Epithelial cell of esophagus (primary cell): ENCODE data around the gene UPF1.

Experiments used
- DNase-seq: peaks from one replicate; pipeline ENCODE4 v3.0.0; 2010; ENCODE audit warnings: low read depth
- H3K4me3 ChIP-seq: 2 replicates; pipeline ENCODE4 v1.5.1; 2011; ENCODE audit warnings: mild to moderate bottlenecking, low read length, control low read depth
- CTCF ChIP-seq: IDR thresholded peaks from 2 replicates; pipeline ENCODE4 v1.5.1; 2011; ENCODE audit warnings: low read depth, mild to moderate bottlenecking, low read length, control low read depth, inconsistent platforms; ENCODE audit not compliant: insufficient read depth; ENCODE audit errors: missing control alignments

Gene UPF1

DNA sequence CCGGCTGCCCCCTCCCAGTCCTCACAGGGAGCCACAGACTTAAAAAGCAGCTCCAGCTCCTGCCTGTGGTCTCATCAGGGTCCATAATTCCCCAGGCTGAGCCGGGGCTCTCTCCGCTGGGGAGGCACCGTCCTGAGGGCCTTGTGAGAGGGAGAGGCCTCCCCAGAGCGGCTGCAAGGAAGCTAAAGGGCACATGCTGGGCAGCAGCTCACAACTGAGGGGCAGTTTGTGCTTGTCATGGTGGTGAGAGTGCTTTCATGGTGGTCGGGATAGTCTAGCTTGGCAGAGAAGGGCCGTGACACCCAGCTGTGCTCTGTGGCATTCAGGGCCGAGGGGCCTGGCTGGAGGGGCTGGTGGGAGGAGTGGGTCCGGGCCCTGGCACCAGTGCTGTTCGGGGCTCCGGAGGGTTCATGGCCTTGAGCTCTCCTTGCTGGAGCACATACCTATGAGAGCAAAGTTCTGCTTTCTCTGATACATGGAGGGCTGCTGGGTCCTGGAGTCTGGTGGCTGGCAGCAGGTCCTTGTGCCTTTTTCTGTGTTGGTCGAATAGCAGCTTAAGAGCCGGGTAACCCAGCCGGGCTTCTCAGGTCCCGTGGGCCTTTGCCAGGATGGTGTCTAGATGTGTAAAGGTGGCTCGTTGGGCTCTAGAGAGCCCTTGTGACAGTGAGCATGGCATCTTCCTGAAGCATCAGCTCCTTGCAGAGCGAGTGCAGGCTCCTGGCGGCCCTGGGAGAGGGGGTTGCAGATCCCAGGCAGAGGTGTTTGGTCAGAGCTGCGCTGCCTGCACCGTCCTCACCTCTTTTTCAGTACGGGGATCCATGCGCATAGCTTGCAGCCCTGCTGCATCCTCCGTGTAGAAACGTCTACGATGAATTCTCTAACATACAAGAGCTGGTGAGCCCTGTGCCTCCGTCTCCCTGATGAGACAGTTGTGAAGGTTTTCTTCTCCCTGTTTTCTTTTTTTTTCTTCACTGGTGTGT is 8.8 kb downstream of the UPF1 start:
- no peak for DNase-seq
- TF ChIP-seq CTCF: no peak
- no peak overlapping the region for H3K4me3 ChIP-seq

DNA sequence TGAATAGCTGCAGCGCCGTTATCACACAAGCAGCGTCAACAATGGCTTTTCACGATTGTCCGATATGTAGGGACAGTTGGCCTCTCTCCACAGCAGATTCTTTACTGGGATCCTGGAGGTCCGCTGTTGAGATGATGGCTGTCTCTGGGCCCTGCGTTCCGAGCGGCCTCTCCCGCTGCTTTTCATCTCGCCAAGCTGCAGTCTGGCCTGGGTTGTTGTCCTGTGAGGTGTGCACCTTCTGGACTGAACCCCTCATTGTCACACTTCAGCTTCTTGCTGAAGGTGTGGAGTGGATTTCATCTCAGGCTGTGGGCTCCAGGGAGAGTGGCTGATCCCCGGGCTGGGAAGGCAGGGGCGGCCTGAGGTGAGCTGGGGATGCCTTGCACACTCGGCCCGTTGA is 9.6 kb downstream of the UPF1 start:
- no peak overlapping the region for H3K4me3 ChIP-seq
- no peak for DNase-seq
- TF ChIP-seq CTCF: no peak

GRCh38 chr19:18842166-18842565 is 10.4 kb downstream of the UPF1 start:
- no peak overlapping the region for H3K4me3 ChIP-seq
- TF ChIP-seq CTCF: no peak
- DNase-seq: no peak

DNA sequence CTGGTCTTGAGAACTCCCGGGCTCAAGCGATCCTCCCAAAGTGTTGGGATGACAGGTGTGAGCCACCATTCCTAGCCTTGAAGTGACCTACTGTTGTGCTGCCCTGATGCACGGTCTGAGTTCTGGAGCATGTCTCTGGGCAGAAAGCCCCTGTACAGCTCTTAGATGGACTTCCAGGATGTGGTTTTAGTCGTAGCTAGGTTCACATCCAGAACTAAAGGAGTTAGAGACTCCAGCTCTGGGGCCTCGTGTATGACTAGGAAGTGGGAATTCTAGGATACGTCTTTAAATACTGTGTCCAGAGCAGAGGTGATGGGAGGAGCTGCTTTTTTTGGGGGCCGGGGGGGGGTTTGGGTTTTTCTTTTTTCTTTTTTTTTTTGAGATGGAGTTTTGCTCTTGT is 12.2 kb downstream of the UPF1 start:
- DNase-seq: no peak
- no peak for TF ChIP-seq CTCF
- no peak overlapping the region for H3K4me3 ChIP-seq

DNA sequence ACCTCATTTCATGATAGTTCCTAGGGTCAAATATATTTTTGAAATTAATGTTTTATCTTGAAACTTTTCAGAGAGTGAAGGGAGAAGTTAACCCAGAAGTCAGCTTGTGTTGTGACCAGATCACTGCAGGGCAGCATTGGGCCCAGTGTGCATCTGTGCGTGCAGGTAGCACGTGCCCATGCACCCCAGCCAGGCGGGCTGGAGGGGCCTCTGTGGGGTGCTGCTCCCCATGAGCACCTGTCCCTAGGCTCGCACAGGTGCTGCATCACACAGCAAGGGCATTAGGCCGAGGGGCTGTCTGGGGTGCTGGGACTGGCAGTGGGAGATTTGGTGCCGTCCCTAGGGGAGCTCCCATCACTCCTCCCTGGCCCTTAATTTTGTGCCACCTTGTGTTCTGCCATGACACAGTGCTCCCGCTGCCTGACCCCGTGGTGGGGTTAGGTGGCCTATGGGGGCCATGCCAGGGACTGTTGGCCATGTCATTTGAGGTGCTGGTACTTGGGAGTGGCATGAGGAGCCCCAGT is 13.1 kb downstream of the UPF1 start:
- no peak for DNase-seq
- no peak overlapping the region for H3K4me3 ChIP-seq
- no peak for TF ChIP-seq CTCF

DNA sequence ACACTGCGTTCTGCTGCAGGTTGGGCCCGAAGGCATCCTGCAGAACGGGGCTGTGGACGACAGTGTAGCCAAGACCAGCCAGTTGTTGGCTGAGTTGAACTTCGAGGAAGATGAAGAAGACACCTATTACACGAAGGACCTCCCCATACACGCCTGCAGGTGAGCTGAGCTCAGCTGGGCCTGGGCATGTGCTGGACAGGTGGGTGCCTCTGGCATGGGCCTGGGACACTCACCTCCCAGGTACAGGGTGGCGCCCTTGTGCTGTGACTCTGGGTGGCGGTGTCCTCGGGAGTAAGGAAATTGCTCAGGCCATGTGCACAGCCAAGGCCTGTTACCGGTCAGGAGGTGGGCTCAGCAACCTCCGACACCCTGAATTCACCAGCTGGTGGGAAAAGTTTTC is 14.2 kb downstream of the UPF1 start:
- TF ChIP-seq CTCF: no peak
- no peak overlapping the region for H3K4me3 ChIP-seq

More for the DNA sequence above, 14.2 kb downstream of the UPF1 start:
- DNase-seq: no peak
